ENCODE measurements around the gene CNOT2. TPM values are rescaled to one million over a fixed set of nuclear protein-coding genes. Genes with fewer than 3 reads are reported as not detected.

The CNOT2 gene
- polyA plus RNA-seq, 1 experiment, result 56.9 TPM

GRCh38 chr12:70267550-70267949 is 24.3 kb downstream of the CNOT2 start:
- Histone ChIP-seq H3K4me3 (ENCODE audit: low read depth, low read length) (no peak overlapping the region), H3K36me3 (ENCODE audit: control insufficient read depth, insufficient read depth, low read length) (no peaks in the 10 kb centered on the region), H3K27me3 (ENCODE audit: control insufficient read depth, insufficient read depth, low read length) (no peaks in the 10 kb centered on the region)
- ChIA-PET POLR2A (no interaction called here), CTCF (no interaction called here)
- TF ChIP-seq CTCF (IDR thresholded peaks at IDR 0.05; ENCODE audit: insufficient read depth, low read depth, low read length), result no peak
- DNase-seq (ENCODE audit: low read depth), result no peak

GRCh38 chr12:70268972-70269371 is 25.7 kb downstream of the CNOT2 start:
- CTCF ChIA-PET, result no interaction called here
- Histone ChIP-seq H3K36me3 (ENCODE audit: control insufficient read depth, insufficient read depth, low read length) (no peaks in the 10 kb centered on the region), H3K27me3 (ENCODE audit: control insufficient read depth, insufficient read depth, low read length) (no peaks in the 10 kb centered on the region), H3K4me3 (ENCODE audit: low read depth, low read length) (no peak overlapping the region)
- POLR2A ChIA-PET, result interaction anchor here (0.6 kb wide), 1 partner anchor 1488 kb away, joined by 5 read pairs; no protein-coding TSS in a partner anchor
- no peak for DNase-seq (ENCODE audit: low read depth)
- TF ChIP-seq CTCF (IDR thresholded peaks at IDR 0.05; ENCODE audit: insufficient read depth, low read depth, low read length), result no peak

- POLR2A ChIA-PET, result no interaction called here
- TF ChIP-seq CTCF (IDR thresholded peaks at IDR 0.05; ENCODE audit: insufficient read depth, low read depth, low read length), result no peak
- no peak overlapping the region for H3K4me3 ChIP-seq (ENCODE audit: low read depth, low read length)
- no peak for DNase-seq (ENCODE audit: low read depth)
- no peaks in the 10 kb centered on the region for H3K27me3 ChIP-seq (ENCODE audit: control insufficient read depth, insufficient read depth, low read length)
- CTCF ChIA-PET, result no interaction called here
- H3K36me3 ChIP-seq (ENCODE audit: control insufficient read depth, insufficient read depth, low read length), result no peaks in the 10 kb centered on the region
These were observed 26.9 kb downstream of the CNOT2 start for GRCh38 chr12:70270108-70270507.

- ChIA-PET POLR2A (no interaction called here), CTCF (interaction anchor here (1.1 kb wide), 1 partner anchor 11 kb away, joined by 3 read pairs; no protein-coding TSS in a partner anchor)
- H3K27me3 ChIP-seq (ENCODE audit: control insufficient read depth, insufficient read depth, low read length), result no peaks in the 10 kb centered on the region
- no peaks in the 10 kb centered on the region for H3K36me3 ChIP-seq (ENCODE audit: control insufficient read depth, insufficient read depth, low read length)
- H3K4me3 ChIP-seq (ENCODE audit: low read depth, low read length), result no peak overlapping the region
- no peak for DNase-seq (ENCODE audit: low read depth)
- no peak for TF ChIP-seq CTCF (IDR thresholded peaks at IDR 0.05; ENCODE audit: insufficient read depth, low read depth, low read length)
These were observed 27.8 kb downstream of the CNOT2 start for GRCh38 chr12:70271025-70271424.

GRCh38 chr12:70272510-70272909 is 29.3 kb downstream of the CNOT2 start:
- POLR2A ChIA-PET, result no interaction called here
- no peaks in the 10 kb centered on the region for H3K27me3 ChIP-seq (ENCODE audit: control insufficient read depth, insufficient read depth, low read length)
- DNase-seq (ENCODE audit: low read depth), result no peak
- H3K36me3 ChIP-seq (ENCODE audit: control insufficient read depth, insufficient read depth, low read length), result no peaks in the 10 kb centered on the region
- TF ChIP-seq CTCF (IDR thresholded peaks at IDR 0.05; ENCODE audit: insufficient read depth, low read depth, low read length), result no peak
- no peak overlapping the region for H3K4me3 ChIP-seq (ENCODE audit: low read depth, low read length)
- CTCF ChIA-PET, result interaction anchor here (0.6 to 1.1 kb wide), 2 partner anchors 11 to 62 kb away, joined by 3 to 5 read pairs; no protein-coding TSS in a partner anchor

All from BJ (cell line).